SH-SY5Y (cell line): ENCODE data around the gene PMEPA1.

Experiments
- GATA2 ChIP-seq: IDR thresholded peaks from 2 replicates; pipeline ENCODE4 v1.6.1; 2011; ENCODE audit warnings: mild to moderate bottlenecking, low read depth, low read length
- GATA3 ChIP-seq: IDR thresholded peaks from 2 replicates; pipeline ENCODE4 v1.6.1; 2011; ENCODE audit warnings: low read depth, mild to moderate bottlenecking, low read length, moderate library complexity

PMEPA1 gene

DNA sequence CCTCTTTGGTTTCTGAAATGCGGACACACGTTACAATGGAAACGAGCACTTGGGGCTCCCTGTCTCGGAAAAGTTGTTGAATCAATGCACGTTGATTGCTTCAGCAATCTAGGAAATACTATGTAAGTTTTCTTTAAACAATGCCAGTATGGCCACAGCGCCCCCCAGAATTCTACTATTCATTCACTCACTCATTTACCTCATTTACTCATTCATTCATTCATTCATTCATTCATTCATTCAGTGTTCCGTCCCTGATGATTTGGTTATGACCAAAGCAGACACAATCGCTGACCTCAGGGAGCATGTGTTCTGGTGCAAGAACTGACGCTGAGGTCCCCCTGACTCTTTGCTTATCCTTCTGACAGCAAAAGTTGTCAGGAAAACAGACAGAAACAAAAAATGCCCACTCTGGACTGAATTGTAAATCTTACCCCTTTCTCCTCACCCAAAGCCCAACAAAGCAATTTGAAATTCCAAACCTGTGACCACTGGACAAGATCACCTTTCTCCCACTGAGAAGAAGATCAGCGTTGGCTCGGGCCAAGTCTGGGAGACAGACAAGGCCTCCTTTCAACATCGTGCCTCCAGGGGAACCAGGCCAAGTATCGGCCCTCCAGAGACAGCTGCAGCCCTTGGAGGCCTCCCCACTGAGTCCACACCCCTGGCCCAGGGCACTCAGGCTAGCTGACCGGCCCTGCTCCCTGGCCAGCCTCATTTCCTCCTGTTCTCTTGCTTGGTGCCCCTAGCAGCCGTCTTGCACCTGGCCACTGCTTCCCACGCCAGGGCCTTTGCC is 15.0 kb upstream of the PMEPA1 start:
- TF ChIP-seq GATA3 = no peak
- TF ChIP-seq GATA2 = no peak

DNA sequence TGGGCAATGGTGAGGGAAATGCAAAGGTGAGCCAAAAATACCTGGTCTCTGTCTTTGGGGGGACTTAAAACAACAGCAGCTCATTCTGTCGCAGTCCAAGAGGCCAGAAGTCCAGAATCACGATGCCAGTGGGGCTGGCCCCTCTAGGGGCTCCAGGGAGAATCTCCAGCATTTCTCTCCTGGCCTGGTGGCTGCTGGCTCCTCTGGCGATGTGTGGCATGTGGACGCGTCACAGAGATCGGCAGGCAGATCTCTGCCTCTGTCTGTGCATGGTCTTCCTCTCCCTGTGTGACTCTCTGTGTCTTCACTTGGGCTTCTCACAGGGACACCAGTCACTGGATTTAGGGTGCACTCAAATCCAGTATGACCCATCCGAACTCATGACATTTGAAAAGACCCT is 14.0 kb upstream of the PMEPA1 start:
- no peak for TF ChIP-seq GATA3
- TF ChIP-seq GATA2 = no peak

DNA sequence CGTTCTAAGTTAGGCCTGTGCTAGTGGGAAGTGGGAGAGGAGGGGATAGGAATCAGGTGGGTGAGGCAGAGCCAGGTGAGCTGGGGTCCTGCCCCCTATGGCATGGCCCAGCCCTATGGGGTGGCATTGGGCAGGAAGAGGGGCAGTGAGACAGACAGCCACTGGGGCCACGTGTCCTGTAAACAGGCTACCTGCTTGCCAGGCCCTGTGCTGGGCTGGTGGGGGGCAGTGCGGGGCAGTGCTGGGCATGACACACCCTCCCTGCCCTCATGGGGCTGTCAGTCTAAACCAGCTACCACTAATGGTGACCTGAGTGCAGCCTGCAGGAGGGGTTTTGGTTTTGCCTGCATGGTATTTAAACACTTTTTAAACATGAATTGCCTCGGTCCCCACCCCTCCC is 10.1 kb upstream of the PMEPA1 start:
- no peak for TF ChIP-seq GATA2
- no peak for TF ChIP-seq GATA3

DNA sequence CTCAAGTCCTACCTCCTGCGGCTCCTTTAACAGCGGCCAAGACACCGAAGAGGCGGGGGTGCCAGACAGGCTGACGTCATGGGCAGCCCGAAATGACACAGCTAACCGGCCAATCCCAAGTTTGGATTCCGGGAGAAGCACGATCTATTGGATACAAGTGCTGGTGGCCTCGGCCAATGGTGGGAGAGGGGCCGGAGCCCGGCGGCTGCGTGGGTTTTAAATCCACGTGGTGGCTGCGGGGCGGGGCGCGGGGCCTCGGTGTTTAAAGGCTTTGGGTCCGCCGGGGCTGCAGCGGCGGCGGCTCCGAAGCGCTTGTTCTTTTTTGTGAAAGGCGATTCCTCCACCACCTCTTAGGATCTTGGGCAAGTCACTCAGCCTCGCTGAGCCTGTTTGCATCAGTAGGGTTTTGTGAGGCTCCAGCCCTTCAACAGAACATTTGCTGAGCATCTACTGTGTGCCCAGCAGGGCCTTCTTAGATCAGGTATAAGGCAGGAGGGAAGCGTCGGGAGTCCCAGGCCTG is 8.7 kb upstream of the PMEPA1 start:
- no peak for TF ChIP-seq GATA2
- TF ChIP-seq GATA3 = no peak

DNA sequence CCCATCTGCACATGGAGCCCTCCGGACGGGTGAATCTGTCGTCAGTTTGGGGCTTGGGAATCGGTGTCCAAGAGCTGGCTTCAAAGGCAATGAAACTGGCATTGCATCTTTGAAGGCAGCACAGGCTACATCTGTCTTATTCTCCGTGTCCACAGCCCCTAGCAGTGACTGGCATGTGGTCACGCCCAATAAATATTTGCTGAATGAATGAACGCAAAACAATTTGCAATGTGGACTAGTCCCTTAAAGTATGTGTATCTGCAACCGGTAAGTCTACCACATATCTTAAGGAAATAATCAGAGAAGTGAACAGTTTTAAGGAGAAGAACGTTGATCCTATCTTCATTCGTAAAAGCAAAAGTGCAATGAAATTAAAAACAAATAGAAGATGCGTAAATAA is 8.0 kb upstream of the PMEPA1 start:
- no peak for TF ChIP-seq GATA2
- TF ChIP-seq GATA3 = no peak

DNA sequence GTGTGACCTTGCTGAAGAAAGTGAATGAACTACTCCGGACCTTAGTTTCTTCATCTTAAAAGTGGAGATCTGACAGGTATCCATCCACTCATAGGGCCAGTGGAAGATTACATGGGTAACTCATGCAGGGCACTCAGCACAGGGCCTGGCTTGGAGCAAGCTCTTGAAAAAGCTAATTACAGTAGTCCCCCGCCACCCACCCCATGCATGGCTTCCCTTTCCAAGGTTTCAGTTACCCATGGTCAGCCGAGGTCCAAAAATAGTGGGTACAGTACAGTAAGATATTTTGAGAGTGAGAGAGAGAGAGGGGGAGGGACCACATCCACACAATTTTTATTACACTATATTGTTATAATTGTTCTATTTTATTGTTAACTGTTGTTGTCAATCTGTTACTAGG is 7.1 kb upstream of the PMEPA1 start:
- no peak for TF ChIP-seq GATA3
- no peak for TF ChIP-seq GATA2

DNA sequence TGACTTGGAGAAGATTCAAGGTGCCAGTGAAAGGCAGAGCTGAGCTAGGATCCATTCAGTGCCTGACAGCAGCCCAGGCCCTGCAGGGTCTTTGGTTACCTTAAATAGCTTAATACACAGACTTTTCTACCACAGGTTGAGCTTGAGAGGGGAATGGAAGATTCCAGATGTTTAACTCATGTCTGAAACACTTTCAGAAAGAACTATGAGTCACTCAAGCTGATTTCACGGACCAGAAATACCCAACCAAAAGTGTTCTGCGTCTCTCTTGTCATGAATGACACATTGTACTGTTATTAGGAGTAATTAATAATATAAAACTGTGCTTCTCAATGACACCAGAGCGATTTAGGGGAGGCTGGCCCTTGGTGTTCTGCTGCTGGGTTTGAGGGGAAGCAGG is 6.4 kb upstream of the PMEPA1 start:
- TF ChIP-seq GATA2 = no peak
- TF ChIP-seq GATA3 = no peak

DNA sequence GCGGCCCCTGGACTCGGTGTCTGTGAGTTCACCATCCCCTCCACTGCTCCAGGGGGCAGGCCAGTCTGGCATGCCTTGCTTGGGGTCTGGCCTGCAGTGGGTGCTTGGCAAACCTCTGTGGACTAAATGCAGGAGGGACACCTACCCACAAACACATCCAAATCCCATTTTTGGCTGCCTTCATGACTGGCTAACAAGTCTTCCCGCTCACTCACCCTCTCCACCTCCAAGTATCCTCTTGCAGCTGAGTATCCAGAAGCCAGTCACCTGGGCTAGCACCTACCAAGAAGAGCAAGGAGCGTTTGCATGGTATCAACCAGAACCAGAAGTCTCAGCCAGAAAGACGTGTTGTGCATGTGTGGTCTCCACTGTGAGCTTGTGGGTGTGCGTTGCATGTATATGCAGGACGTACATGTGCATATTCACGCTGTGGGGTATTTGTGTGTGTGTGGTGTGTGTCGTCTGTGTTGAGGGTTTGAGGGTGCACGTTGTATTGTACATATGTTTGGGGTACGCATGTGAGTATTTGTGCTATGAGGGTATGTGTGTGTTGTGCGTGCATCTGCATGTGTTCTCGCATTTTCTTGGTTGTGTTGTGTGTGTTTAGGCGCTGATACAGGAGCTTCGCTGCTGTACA is 5.6 kb upstream of the PMEPA1 start:
- TF ChIP-seq GATA2 (no peak), GATA3 (no peak)

DNA sequence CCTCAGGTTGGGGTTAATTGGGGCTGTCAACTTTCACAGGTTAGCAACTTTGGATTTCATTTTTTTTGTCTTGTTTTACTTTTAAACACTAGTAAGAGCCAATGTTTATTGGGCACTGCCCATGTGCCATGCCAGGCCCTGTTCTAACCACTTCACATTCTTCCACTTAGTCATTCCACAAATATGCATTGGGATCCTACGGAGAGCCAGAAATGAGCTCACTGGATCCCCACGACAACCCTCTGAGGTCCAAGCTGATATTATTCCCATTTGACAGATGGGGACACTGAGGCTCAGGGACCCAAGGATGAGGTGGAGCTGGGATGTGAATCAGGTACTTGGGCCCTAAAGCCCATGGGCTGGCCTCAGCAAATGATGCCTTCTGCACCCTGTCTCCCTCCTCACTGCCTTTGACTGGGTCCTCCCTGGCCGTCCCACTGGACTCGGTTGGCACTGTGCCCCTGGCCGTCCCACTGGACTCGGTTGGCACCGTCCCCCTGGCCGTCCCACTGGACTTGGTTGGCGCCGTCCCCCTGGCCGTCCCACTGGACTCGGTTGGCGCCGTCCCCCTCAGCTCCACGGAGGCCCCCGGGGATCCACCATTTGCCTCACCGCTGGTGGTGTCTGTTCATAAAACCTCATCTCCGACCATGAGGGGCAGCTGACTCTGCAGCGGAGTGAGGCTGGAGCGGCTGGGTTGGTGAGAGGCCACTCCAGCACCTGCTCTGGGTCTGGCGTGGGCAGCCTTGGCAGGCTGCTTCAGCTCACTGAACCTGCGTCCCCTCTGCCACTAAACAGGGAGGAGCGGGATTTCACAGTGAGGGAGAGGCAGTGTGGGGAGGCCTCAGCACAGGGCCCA is 4.8 kb upstream of the PMEPA1 start:
- TF ChIP-seq GATA2 (no peak), GATA3 (no peak)

DNA sequence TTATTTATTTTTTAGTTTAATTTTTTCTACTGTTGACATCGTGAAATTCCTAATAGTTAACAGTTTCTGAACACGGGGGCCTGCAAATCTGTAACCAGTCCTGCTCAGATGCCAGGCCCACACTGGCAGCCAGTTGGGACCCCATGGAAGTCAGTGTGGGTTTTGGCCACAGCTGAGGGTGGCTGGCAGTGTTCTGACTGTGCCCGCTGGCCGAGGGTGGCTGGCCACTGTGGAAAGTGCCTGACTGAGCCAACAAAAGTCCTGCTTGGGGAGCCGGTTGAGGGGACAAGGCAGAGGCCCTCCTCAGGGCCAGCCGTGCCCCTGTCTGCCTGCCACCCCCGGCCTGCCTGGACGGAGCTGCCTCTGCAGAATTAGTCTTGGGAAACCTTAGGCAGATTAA is 4.1 kb upstream of the PMEPA1 start:
- TF ChIP-seq GATA2 (no peak), GATA3 (no peak)

DNA sequence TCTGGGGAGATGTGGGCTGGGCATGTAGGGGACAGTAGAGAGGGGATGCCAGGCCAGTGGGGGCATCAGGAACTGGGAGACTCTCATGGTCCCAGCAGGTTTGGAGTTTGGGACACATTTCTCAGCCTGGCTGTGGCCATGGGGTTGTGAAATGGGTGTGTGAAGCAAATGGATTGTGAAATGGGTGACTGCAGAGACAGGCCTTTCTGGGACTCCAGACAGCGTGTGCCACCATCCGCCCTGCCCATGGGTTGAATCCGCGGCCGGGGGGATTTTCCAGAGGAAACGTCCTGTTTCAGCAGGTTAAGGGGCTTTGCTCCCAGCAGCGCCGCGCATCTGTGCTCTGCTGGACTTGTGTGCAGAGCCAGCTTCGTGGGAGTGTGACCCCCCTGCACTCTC is 3.7 kb upstream of the PMEPA1 start:
- TF ChIP-seq GATA3 = no peak
- no peak for TF ChIP-seq GATA2

DNA sequence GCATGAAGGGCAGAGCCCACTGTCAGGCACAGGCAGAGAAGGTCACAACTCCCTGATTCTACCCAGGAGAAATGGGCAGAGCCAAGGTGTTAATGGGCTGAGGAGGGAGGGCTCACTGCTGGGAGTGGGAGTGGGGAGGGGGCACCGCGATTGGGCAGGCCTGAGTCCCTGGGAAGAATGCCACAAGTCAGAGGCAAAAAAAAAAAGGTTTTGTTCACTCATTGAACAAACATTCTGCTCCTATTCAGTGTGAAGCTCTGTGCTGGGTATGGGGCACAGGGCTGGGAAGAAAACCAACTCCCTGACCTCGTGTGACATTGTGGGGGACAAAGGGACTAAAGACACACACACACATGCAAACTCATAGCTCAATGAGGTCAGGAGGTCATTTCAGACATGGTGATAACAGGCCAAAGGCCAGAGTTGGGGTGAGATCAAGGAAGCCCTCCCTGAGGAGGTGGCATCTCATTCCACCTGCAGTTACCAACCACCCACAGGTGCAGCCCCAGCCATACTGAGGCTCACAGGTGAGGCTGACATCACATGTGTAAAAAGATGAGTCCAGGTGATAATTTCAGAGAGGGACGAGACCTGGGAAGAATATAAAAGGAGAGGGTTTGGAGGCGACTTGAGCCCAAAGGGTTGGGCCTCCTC is 3.2 kb upstream of the PMEPA1 start:
- TF ChIP-seq GATA3 = no peak
- no peak for TF ChIP-seq GATA2

DNA sequence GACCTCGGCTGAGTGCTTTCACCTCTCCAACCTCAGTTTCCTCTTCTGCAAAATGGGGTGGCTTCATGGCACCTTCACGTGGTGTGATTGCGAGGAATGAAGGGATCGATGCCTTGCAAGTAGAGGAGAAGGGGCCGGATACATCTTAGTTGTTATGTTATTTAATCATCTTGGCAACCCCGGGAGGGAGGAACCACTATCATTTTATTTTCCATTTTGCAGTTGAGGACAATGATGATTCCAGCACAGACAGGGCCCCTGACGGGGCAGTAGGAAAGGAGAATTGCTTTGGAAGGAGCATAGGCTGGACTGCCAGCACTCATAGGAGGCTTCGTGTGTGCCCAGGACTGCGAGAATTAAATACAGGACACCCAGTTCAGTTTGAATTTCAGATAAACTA is 2.5 kb upstream of the PMEPA1 start:
- TF ChIP-seq GATA2 (no peak), GATA3 (no peak)

DNA sequence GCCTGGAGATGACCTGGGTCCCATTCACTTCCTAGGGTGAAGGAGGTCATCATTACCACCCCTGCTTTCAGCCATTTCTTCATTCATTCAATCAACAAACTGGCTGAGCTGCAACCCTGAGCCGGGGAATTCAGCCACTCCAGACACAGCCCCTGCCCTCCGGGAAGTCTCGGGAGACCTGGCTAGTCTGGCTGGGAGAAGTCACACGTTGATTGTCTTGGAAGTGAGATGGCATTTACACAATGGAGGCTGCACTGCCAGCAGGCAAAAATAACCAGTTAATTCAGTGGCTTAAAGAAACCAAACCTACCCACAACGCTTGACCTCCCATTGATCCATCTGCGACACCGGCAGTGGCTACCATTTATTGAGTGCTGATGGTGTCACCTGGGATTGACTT is 2.0 kb upstream of the PMEPA1 start:
- TF ChIP-seq GATA2 (no peak), GATA3 (no peak)

DNA sequence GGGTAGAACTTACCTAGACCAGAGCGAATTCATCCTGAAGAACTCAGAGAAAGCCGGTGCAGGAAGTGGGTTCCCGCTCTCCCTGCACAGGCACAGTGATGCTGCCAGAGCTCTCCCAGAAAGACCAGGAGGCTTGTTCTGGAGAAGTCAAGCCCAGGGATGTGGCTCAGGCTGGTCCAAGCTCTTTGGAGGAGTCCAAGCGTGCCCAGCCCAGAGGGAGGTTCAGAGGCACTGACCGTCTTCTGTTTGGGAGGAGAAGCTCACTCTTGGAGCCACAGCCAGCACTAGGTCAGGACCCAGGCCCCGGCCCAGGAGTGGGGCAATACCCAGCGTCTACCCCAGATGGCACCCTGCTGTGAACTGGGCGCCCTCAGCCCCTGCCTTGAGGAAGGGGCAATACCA is 1.5 kb upstream of the PMEPA1 start:
- TF ChIP-seq GATA3 = no peak
- no peak for TF ChIP-seq GATA2
